Osteocyte (in vitro differentiated cells): Measurements from ENCODE around the gene MTUS2. TPM values are rescaled to one million over a fixed set of nuclear protein-coding genes. Genes with fewer than 3 reads are reported as not detected.

Experiments used
- DNase-seq: peaks from one replicate; pipeline ENCODE4 v3.0.0; 2021; ENCODE audit warnings: mixed read lengths; ENCODE audit not compliant: unreplicated experiment; ENCODE audit errors: extremely low spot score
- H3K27ac Mint-ChIP-seq: one replicate; pipeline ENCODE4 v1.8.0; 2021; ENCODE audit warnings: mild to moderate bottlenecking, mixed read lengths; ENCODE audit not compliant: unreplicated experiment
- H3K27me3 Mint-ChIP-seq: one replicate; pipeline ENCODE4 v1.8.0; 2021; ENCODE audit warnings: mixed read lengths; ENCODE audit not compliant: unreplicated experiment
- H3K36me3 Mint-ChIP-seq: one replicate; pipeline ENCODE4 v1.8.0; 2021; ENCODE audit warnings: mixed read lengths; ENCODE audit not compliant: unreplicated experiment
- H3K4me1 Mint-ChIP-seq: one replicate; pipeline ENCODE4 v1.8.0; 2021; ENCODE audit warnings: mixed read lengths; ENCODE audit not compliant: unreplicated experiment
- H3K4me3 Mint-ChIP-seq: one replicate; pipeline ENCODE4 v1.8.0; 2021; ENCODE audit warnings: mild to moderate bottlenecking, moderate library complexity, mixed read lengths; ENCODE audit not compliant: unreplicated experiment
- H3K9me3 Mint-ChIP-seq: one replicate; pipeline ENCODE4 v1.8.0; 2021; ENCODE audit warnings: mixed read lengths; ENCODE audit not compliant: unreplicated experiment
- CTCF ChIP-seq: fragments of 200-600 bp; sonication (generic); IDR thresholded peaks from 2 replicates; pipeline ENCODE4 v1.5.0; 2021; ENCODE audit warnings: antibody characterized with exemption, mild to moderate bottlenecking, moderate library complexity
- total RNA-seq: library from RNA; stranded (reverse); gene quantifications from 2 replicates; pipeline ENCODE4 v1.2.1, GENCODE V29; 2021

The MTUS2 gene
- total RNA-seq, 1 donor from 2014 or later: 0.05 TPM

- H3K4me1 Mint-ChIP-seq: no peaks in the 10 kb centered on the region
- H3K36me3 Mint-ChIP-seq: no peaks in the 10 kb centered on the region
- H3K9me3 Mint-ChIP-seq: no peaks in the 10 kb centered on the region
- TF ChIP-seq CTCF: no peak
- no peak overlapping the region for H3K27ac Mint-ChIP-seq
- no peak for DNase-seq
- no peak overlapping the region for H3K4me3 Mint-ChIP-seq
- H3K27me3 Mint-ChIP-seq: peaks cover 5% of the 10 kb centered on the region
Observed at GRCh38 chr13:29008296-29008695, 188.2 kb downstream of the MTUS2 start.

- DNase-seq: no peak
- no peak for TF ChIP-seq CTCF
- no peaks in the 10 kb centered on the region for H3K27me3 Mint-ChIP-seq
Observed at GRCh38 chr13:29020314-29020713, 200.2 kb downstream of the MTUS2 start.

GRCh38 chr13:29021311-29021710 lies 201.2 kb downstream of the MTUS2 start:
- Mint-ChIP-seq H3K9me3 (peaks cover 10% of the 10 kb centered on the region), H3K4me1 (no peaks in the 10 kb centered on the region)
- no peak for TF ChIP-seq CTCF

More at GRCh38 chr13:29020314-29020713, 200.2 kb downstream of the MTUS2 start:
- H3K9me3 Mint-ChIP-seq: peaks cover 10% of the 10 kb centered on the region
- no peak overlapping the region for H3K4me3 Mint-ChIP-seq
- H3K27ac Mint-ChIP-seq: no peak overlapping the region
- H3K36me3 Mint-ChIP-seq: no peaks in the 10 kb centered on the region
- no peaks in the 10 kb centered on the region for H3K4me1 Mint-ChIP-seq

GRCh38 chr13:29021717-29022116 lies 201.6 kb downstream of the MTUS2 start:
- Mint-ChIP-seq H3K27ac (no peak overlapping the region), H3K9me3 (peaks cover 10% of the 10 kb centered on the region), H3K4me3 (no peak overlapping the region), H3K36me3 (no peaks in the 10 kb centered on the region), H3K27me3 (no peaks in the 10 kb centered on the region), H3K4me1 (no peaks in the 10 kb centered on the region)
- DNase-seq: no peak
- no peak for TF ChIP-seq CTCF

More at GRCh38 chr13:29021311-29021710, 201.2 kb downstream of the MTUS2 start:
- no peak for DNase-seq
- Mint-ChIP-seq H3K27me3 (no peaks in the 10 kb centered on the region), H3K27ac (no peak overlapping the region), H3K4me3 (no peak overlapping the region), H3K36me3 (no peaks in the 10 kb centered on the region)

- Mint-ChIP-seq H3K27me3 (no peaks in the 10 kb centered on the region), H3K36me3 (no peaks in the 10 kb centered on the region), H3K27ac (no peak overlapping the region), H3K4me1 (no peaks in the 10 kb centered on the region), H3K4me3 (no peak overlapping the region), H3K9me3 (peaks cover 10% of the 10 kb centered on the region)
- no peak for DNase-seq
- TF ChIP-seq CTCF: no peak
Observed at GRCh38 chr13:29022410-29022809, 202.3 kb downstream of the MTUS2 start.
